Activated CD4-positive, alpha-beta T cell treated with anti-CD3 and anti-CD28 coated beads, Interleukin-2, amount 50 U/mL, for 4 hours (primary cell): Measurements from ENCODE around the gene TLNRD1.

Experiments
- DNase-seq, 2 experiments: peaks; one replicate each; pipeline ENCODE4 v3.0.0-alpha.2; 2020

TLNRD1 gene

GRCh38 chr15:81002331-81003096 is 1.8 kb downstream of the TLNRD1 start:
- no peak for DNase-seq

- no peak for DNase-seq
These were observed 2.3 kb downstream of the TLNRD1 start for GRCh38 chr15:81003097-81003350.

DNA sequence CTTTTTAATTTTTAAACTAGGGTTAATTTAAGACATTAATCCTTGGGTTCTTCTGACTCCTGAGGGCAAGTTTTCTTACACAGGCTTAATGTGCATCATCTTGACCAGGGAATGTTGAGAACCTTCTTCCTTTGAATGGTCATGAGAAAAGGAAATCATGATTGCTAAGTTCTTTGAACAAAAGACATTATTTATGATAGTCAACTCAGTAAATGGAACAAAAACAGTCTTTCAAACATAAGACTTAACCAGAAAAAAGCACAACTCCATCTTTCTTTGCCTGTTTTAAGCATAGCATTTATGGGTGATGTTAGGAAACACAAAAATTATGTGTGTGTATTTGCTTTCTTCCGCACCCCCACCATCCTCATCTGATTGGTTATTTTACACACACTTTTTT is 5.4 kb downstream of the TLNRD1 start:
- DNase-seq: no peak

- no peak for DNase-seq
These were observed 6.8 kb downstream of the TLNRD1 start for GRCh38 chr15:81007428-81008064.

GRCh38 chr15:81008312-81008711 is 7.6 kb downstream of the TLNRD1 start:
- no peak for DNase-seq

GRCh38 chr15:81010086-81010485 is 9.4 kb downstream of the TLNRD1 start:
- no peak for DNase-seq

- no peak for DNase-seq
These were observed 10.9 kb downstream of the TLNRD1 start for GRCh38 chr15:81011593-81011992.

GRCh38 chr15:81012588-81012987 is 11.9 kb downstream of the TLNRD1 start:
- no peak for DNase-seq

DNA sequence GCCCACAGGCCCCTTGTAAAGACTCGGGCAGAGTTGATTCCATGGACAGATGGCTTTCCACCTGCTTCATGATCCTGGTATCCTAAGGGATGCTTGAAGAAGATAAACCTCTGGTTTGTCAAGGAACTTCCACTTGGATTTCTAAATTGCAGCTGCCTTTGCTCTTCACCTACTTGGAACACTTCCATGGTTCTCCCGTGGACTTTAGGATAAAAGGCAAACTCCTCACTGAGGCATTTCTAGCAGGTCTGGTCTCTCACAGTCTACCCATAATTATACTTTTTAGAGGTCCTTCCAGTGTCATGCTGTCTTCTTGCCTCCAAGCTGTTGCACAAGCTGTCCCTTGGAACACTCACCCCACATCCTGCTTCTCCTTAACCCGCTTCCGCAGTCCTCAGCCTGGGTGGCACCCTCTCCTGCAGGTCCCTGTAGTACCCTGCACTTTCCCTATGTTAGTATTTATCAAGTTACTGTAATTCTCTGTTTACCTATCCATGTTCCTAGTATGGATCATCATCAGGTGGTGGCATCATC is 12.7 kb downstream of the TLNRD1 start:
- DNase-seq: no peak

DNA sequence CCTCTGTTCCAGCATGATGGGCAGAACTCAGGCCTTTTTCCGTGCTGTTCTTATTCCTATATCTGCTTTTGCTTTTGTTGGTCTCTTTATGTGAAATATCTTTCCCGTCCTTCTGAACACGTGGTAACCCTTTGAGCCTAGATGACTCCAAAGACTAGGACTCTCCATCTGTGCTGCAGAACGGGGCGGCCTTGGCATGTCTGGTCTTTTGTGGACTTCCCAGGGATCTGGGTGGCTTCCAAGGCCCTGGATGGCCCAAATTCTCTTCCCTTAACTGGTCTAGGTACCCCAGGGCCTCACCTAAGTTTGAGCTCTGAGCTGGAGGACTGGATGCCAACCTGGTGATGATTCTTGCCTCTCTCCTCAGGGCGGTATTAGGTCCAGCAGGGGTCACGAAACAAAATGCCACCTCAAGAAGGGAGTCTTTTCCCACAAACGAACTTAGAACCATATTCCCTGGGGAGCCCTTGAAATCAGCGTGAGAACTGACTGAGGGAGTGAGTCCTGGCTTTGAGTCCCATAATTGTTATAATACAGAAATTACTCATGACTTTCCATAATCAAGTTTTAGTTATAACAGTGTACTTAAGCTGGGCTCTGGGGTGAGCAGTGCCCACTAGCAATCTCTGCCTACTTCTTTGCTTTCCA is 13.8 kb downstream of the TLNRD1 start:
- no peak for DNase-seq

GRCh38 chr15:81015621-81016488 is 15.1 kb downstream of the TLNRD1 start:
- DNase-seq: no peak

DNA sequence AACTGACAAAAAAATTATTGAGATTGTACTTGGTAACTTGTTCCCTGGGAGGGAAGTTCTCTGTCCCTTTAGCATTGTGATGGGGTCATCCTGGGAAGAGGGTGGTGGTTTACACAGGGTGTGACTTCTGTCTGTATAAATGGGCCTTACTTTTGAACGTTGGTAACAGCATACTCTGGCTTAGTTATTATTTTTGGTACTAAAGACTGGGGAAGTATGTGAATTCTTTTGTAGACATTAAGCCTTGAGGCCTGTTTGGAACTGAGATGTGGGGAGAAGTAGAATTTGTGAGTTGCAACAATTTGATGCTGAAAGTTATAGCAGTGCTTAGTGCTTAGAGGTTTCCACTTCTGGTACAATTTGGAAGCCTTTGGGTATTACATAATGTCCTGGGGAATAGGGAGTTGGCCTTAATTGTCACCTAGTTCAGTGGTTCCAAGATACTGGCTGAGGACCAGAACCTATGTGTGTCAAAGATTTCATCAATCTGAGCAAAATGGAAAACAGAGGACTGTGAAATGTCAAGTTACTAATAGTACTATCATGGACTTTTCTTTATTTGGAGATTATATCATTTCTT is 15.9 kb downstream of the TLNRD1 start:
- no peak for DNase-seq

GRCh38 chr15:81018197-81018596 is 17.5 kb downstream of the TLNRD1 start:
- DNase-seq: no peak

DNA sequence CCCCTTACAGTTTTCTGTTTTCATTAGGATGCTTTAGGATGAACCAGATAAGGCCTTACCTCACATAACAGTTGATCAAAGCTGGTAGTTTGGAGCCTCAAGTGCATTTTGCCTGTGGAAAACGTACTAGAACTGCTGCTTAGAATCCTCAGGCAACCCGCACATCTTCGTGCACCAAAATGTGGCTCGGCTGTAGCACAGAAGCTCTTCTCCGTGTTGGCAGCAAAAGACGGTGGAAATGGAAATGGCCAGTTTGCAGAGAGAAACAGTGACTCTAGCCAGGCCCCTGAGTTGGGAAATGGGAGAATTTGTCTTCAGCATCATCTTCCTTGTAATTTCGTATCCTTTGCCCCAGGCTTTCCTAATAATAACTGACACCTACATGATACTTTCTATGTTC is 20.6 kb downstream of the TLNRD1 start:
- DNase-seq: no peak

GRCh38 chr15:81023483-81024264 is 23.0 kb downstream of the TLNRD1 start:
- no peak for DNase-seq

GRCh38 chr15:81024265-81024872 is 23.6 kb downstream of the TLNRD1 start:
- DNase-seq: no peak

DNA sequence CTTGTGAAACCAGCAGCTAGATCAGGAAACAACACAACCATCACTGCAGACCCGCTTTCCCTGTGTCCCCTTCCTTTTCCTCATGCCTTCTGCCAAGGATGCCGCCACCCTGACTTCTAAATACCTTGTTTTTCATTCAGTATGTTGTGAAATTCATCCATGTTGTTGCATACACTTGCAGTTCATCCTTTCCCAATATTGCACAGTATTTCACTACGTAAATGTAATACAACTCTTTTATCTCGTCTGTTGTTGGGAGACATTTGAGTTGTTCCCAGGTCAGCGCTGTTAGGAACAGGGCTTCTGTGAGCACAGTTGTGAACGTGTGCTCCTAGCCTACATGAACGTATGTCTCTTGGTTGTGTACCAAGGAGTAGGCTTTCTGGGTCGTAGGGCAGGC is 24.2 kb downstream of the TLNRD1 start:
- no peak for DNase-seq

GRCh38 chr15:81025721-81026370 is 25.1 kb downstream of the TLNRD1 start:
- DNase-seq: no peak

- DNase-seq: no peak
These were observed 26.3 kb downstream of the TLNRD1 start for GRCh38 chr15:81026836-81027599.
